GM18498 (cell line): ENCODE data around the gene SPEG.

ENCODE experiments used
- ATAC-seq: cut with Tn5 transposase; IDR thresholded peaks from one replicate; pipeline ENCODE4 v1.9.1; 2021; ENCODE audit warnings: mild to moderate bottlenecking, moderate library complexity; ENCODE audit not compliant: unreplicated experiment

The SPEG gene

GRCh38 chr2:219523031-219523671, 88.5 kb downstream of the SPEG start:
- ATAC-seq = no peak

GRCh38 chr2:219524817-219525216, 90.2 kb downstream of the SPEG start:
- no peak for ATAC-seq

- ATAC-seq = no peak
These were observed 91.0 kb downstream of the SPEG start for GRCh38 chr2:219525533-219526232.

- no peak for ATAC-seq
These were observed 91.9 kb downstream of the SPEG start for GRCh38 chr2:219526320-219527075.

- no peak for ATAC-seq
These were observed 92.4 kb downstream of the SPEG start for GRCh38 chr2:219527076-219527394.

GRCh38 chr2:219527472-219527871, 92.8 kb downstream of the SPEG start:
- no peak for ATAC-seq

GRCh38 chr2:219530048-219530963, 95.7 kb downstream of the SPEG start:
- peak; percentile 88 for ATAC-seq

- ATAC-seq = no peak
These were observed 97.2 kb downstream of the SPEG start for GRCh38 chr2:219531639-219532377.

GRCh38 chr2:219532378-219532649, 97.7 kb downstream of the SPEG start:
- ATAC-seq = no peak

- ATAC-seq = no peak
These were observed 99.5 kb downstream of the SPEG start for GRCh38 chr2:219533930-219534661.

GRCh38 chr2:219536425-219536824, 101.8 kb downstream of the SPEG start:
- ATAC-seq = no peak

GRCh38 chr2:219536967-219537366, 102.3 kb downstream of the SPEG start:
- ATAC-seq = no peak

GRCh38 chr2:219537657-219538488, 103.2 kb downstream of the SPEG start:
- no peak for ATAC-seq

GRCh38 chr2:219538504-219538951, 103.9 kb downstream of the SPEG start:
- ATAC-seq = no peak

GRCh38 chr2:219538956-219539788, 104.5 kb downstream of the SPEG start:
- ATAC-seq = no peak

- no peak for ATAC-seq
These were observed 105.5 kb downstream of the SPEG start for GRCh38 chr2:219539926-219540678.

GRCh38 chr2:219540784-219541504, 106.3 kb downstream of the SPEG start:
- no peak for ATAC-seq
